Smooth muscle cell (in vitro differentiated cells): ENCODE measurements around the gene HOXB2. TPM values are rescaled to one million over a fixed set of nuclear protein-coding genes. Genes with fewer than 3 reads are reported as not detected.

Experiments
- DNase-seq: peaks from one replicate; lab custom pipeline; 2025; ENCODE audit not compliant: unreplicated experiment; lab: John Stamatoyannopoulos, UW
- H2AFZ ChIP-seq: fragments of 200-600 bp; sonication (generic); 2 replicates; pipeline ENCODE4 v1.6.0; 2016; ENCODE audit warnings: antibody characterized with exemption, low read depth, mild to moderate bottlenecking
- H3F3A ChIP-seq: fragments of 200-600 bp; sonication (generic); 2 replicates; pipeline ENCODE4 v1.6.0; 2017; ENCODE audit warnings: antibody characterized with exemption, low read depth
- H3K27ac ChIP-seq: fragments of 200-600 bp; sonication (generic); 2 replicates; pipeline ENCODE4 v1.5.1; 2016; ENCODE audit warnings: low read depth, mild to moderate bottlenecking
- H3K27me3 ChIP-seq: fragments of 200-600 bp; sonication (generic); 2 replicates; pipeline ENCODE4 v1.6.1; 2016; ENCODE audit warnings: low read depth, mild to moderate bottlenecking
- H3K36me3 ChIP-seq: fragments of 200-600 bp; sonication (generic); 2 replicates; pipeline ENCODE4 v1.5.1; 2016; ENCODE audit warnings: low read depth
- H3K4me1 ChIP-seq: fragments of 200-600 bp; sonication (generic); 2 replicates; pipeline ENCODE4 v1.5.1; 2016; ENCODE audit warnings: low read depth
- H3K4me2 ChIP-seq: fragments of 200-600 bp; sonication (generic); 2 replicates; pipeline ENCODE4 v1.6.0; 2016; ENCODE audit warnings: mild to moderate bottlenecking
- H3K4me3 ChIP-seq: fragments of 200-600 bp; sonication (generic); 2 replicates; pipeline ENCODE4 v1.5.1; 2016; ENCODE audit warnings: mild to moderate bottlenecking
- H3K79me2 ChIP-seq: fragments of 200-600 bp; sonication (generic); 2 replicates; pipeline ENCODE4 v1.6.0; 2016; ENCODE audit warnings: low read depth, mild to moderate bottlenecking
- H3K9ac ChIP-seq: fragments of 200-600 bp; sonication (generic); 2 replicates; pipeline ENCODE4 v1.6.0; 2016; ENCODE audit warnings: low read depth
- H3K9me3 ChIP-seq: fragments of 200-600 bp; sonication (generic); replicated peaks from 2 replicates; pipeline ENCODE4 v1.5.1; 2016; ENCODE audit warnings: low read depth
- H4K20me1 ChIP-seq: fragments of 200-600 bp; sonication (generic); 2 replicates; pipeline ENCODE4 v1.6.0; 2016; ENCODE audit warnings: low read depth
- CTCF ChIP-seq: fragments of 200-600 bp; sonication (generic); IDR thresholded peaks from 2 replicates; pipeline ENCODE4 v1.5.1; 2017; ENCODE audit warnings: borderline replicate concordance, mild to moderate bottlenecking, antibody characterized with exemption; ENCODE audit not compliant: insufficient read depth, poor library complexity, severe bottlenecking
- WGBS: methylation state at CpG from one replicate; pipeline ENCODE4 v1.1.7; 2016; ENCODE audit warnings: low lambda C conversion rate; 5-methylcytosine and 5-hydroxymethylcytosine counted together
- polyA plus RNA-seq: library from polyadenylated mRNA; unstranded; fragments of >200 nt; fragmentation: Nextera tagmentation; extraction: Ambion mirVana; gene quantifications from 2 replicates; pipeline ENCODE4 v1.2.1, GENCODE V29; 2016
- total RNA-seq: library from RNA; depleted of rRNA; stranded (reverse); fragments of >200 nt; gene quantifications from 2 replicates; pipeline ENCODE4 v1.2.3, GENCODE V29; 2014

HOXB2 gene
- total and polyA plus RNA-seq, 2 experiments from 2014 or later = 26.5 to 40.4 TPM

- Histone ChIP-seq H3F3A (no peaks in the 10 kb centered on the region), H3K27me3 (peaks cover 99% of the 10 kb centered on the region), H3K9me3 (no peaks in the 10 kb centered on the region), H3K4me1 (peaks cover 10% of the 10 kb centered on the region), H3K79me2 (peaks cover 52% of the 10 kb centered on the region), H3K27ac (no peak overlapping the region), H4K20me1 (peaks cover 100% of the 10 kb centered on the region), H3K4me3 (no peak overlapping the region), H2AFZ (no peak overlapping the region), H3K36me3 (no peaks in the 10 kb centered on the region), H3K9ac (no peak overlapping the region), H3K4me2 (no peak overlapping the region)
- no peak for TF ChIP-seq CTCF
- 44% methylated on average over 2 of the region's 2 CpGs for WGBS
- no peak for DNase-seq
Observed at GRCh38 chr17:48566717-48567116, 21.8 kb upstream of the HOXB2 start.

- Histone ChIP-seq H4K20me1 (peaks cover 100% of the 10 kb centered on the region), H3K36me3 (no peaks in the 10 kb centered on the region), H3K4me3 (no peak overlapping the region), H3F3A (no peaks in the 10 kb centered on the region), H3K9me3 (no peaks in the 10 kb centered on the region), H3K27me3 (peaks cover 94% of the 10 kb centered on the region), H3K4me2 (no peak overlapping the region), H3K79me2 (peaks cover 52% of the 10 kb centered on the region), H2AFZ (no peak overlapping the region), H3K9ac (no peak overlapping the region), H3K27ac (no peak overlapping the region), H3K4me1 (peaks cover 10% of the 10 kb centered on the region)
- WGBS = 76% methylated on average over 3 of the region's 4 CpGs
- TF ChIP-seq CTCF = no peak
- no peak for DNase-seq
Observed at GRCh38 chr17:48565925-48566710, 21.2 kb upstream of the HOXB2 start.

- peak overlapping the region; percentile 89 for H3K4me2 ChIP-seq
- no peak overlapping the region for H2AFZ ChIP-seq
- H4K20me1 ChIP-seq = peaks cover 100% of the 10 kb centered on the region
- no peaks in the 10 kb centered on the region for H3F3A ChIP-seq
- no peaks in the 10 kb centered on the region for H3K9me3 ChIP-seq
- no peak overlapping the region for H3K9ac ChIP-seq
- no peak for TF ChIP-seq CTCF
- no peak overlapping the region for H3K27ac ChIP-seq
- peaks cover 6% of the 10 kb centered on the region for H3K4me1 ChIP-seq
- H3K79me2 ChIP-seq = peaks cover 45% of the 10 kb centered on the region
- no peaks in the 10 kb centered on the region for H3K36me3 ChIP-seq
- no peak overlapping the region for H3K4me3 ChIP-seq
- 70% methylated on average over 2 of the region's 2 CpGs for WGBS
- peaks cover 92% of the 10 kb centered on the region for H3K27me3 ChIP-seq
- DNase-seq = no peak
Observed at GRCh38 chr17:48565022-48565554, 20.2 kb upstream of the HOXB2 start.
